ENCODE data around the gene MYLK3.

MYLK3 gene

GRCh38 chr16:46721885-46722284, 26.3 kb downstream of the MYLK3 start:
- DNase-seq: no peak

- no peak for DNase-seq
These were observed 27.5 kb downstream of the MYLK3 start for GRCh38 chr16:46720619-46721018.

- DNase-seq: no peak
These were observed 28.6 kb downstream of the MYLK3 start for GRCh38 chr16:46719528-46719927.

- no peak for DNase-seq
These were observed 29.9 kb downstream of the MYLK3 start for GRCh38 chr16:46718214-46718613.

GRCh38 chr16:46717692-46718091, 30.5 kb downstream of the MYLK3 start:
- DNase-seq: no peak

- no peak for DNase-seq
These were observed 32.3 kb downstream of the MYLK3 start for GRCh38 chr16:46715769-46716305.

- no peak for DNase-seq
These were observed 33.1 kb downstream of the MYLK3 start for GRCh38 chr16:46714797-46715591.

GRCh38 chr16:46713634-46714033, 34.5 kb downstream of the MYLK3 start:
- no peak for DNase-seq

GRCh38 chr16:46712911-46713310, 35.2 kb downstream of the MYLK3 start:
- DNase-seq: no peak

GRCh38 chr16:46711106-46712058, 36.8 kb downstream of the MYLK3 start:
- no peak for DNase-seq

- no peak for DNase-seq
These were observed 38.6 kb downstream of the MYLK3 start for GRCh38 chr16:46709469-46710005.

GRCh38 chr16:46706642-46707041, 41.5 kb downstream of the MYLK3 start:
- DNase-seq: no peak

GRCh38 chr16:46702030-46702429, 46.1 kb downstream of the MYLK3 start:
- DNase-seq: no peak

- no peak for DNase-seq
These were observed 46.5 kb downstream of the MYLK3 start for GRCh38 chr16:46701615-46702014.

- DNase-seq: no peak
These were observed 48.1 kb downstream of the MYLK3 start for GRCh38 chr16:46700048-46700447.

- DNase-seq: no peak
These were observed 51.2 kb downstream of the MYLK3 start for GRCh38 chr16:46696957-46697356.

- DNase-seq: no peak
These were observed 52.2 kb downstream of the MYLK3 start for GRCh38 chr16:46695937-46696336.

GRCh38 chr16:46693598-46693997, 54.5 kb downstream of the MYLK3 start:
- no peak for DNase-seq

GRCh38 chr16:46691726-46692125, 56.4 kb downstream of the MYLK3 start:
- DNase-seq: no peak

- no peak for DNase-seq
These were observed 57.6 kb downstream of the MYLK3 start for GRCh38 chr16:46690281-46691178.

GRCh38 chr16:46689365-46690280, 58.5 kb downstream of the MYLK3 start, which contains the start of gene ORC6:
TSS of gene ORC6 (plus strand) at chr16:46689659. CDS start at chr16:46689706, 47 bp downstream.
- peak; percentile 97 for DNase-seq
